ENCODE results near the gene BMF. TPM values are rescaled to one million over a fixed set of nuclear protein-coding genes. Genes with fewer than 3 reads are reported as not detected.

Gene BMF
- total RNA-seq, 2 donors from 2014 or later: 4.3 to 16.1 TPM

GRCh38 chr15:40046721-40047414, 61.8 kb downstream of the BMF start:
- Histone ChIP-seq H3K9me3 (no peaks in the 10 kb centered on the region), H3K36me3 (replicated peaks in 1 of 2; ENCODE audit: insufficient read depth in 1 of 2, low read depth in 2 of 2) (no peaks in the 10 kb centered on the region), H3K27ac (peak overlapping the region in 3 of 4 donors; percentile 48 to 80 (median 62)), H3K27me3 (no peaks in the 10 kb centered on the region), H3K4me1 (peaks cover 35% of the 10 kb centered on the region), H3K4me3 (no peak overlapping the region)
- intact Hi-C loops (cut with DNase I): loop anchor here (5.0 to 10.0 kb wide), 2 partner anchors 170 to 228 kb away; no protein-coding TSS in a partner anchor
- ATAC-seq: no peak
- 69 to 95% methylated on average over 4 to 5 of the region's 5 CpGs for WGBS, 2 donors
- no peak for DNase-seq
- no peak for TF ChIP-seq CTCF (IDR thresholded peaks at IDR 0.05)
- TF ChIP-seq POLR2A (IDR thresholded peaks at IDR 0.05): no peak

- no peaks in the 10 kb centered on the region for H3K27me3 ChIP-seq
- H3K36me3 ChIP-seq (replicated peaks in 1 of 2; ENCODE audit: insufficient read depth in 1 of 2, low read depth in 2 of 2): no peaks in the 10 kb centered on the region
- no peaks in the 10 kb centered on the region for H3K9me3 ChIP-seq
- peak overlapping the region in 1 of 4 donors; percentile 7 for H3K27ac ChIP-seq
- TF ChIP-seq POLR2A (IDR thresholded peaks at IDR 0.05) (no peak), CTCF (IDR thresholded peaks at IDR 0.05) (no peak)
- intact Hi-C loops (cut with DNase I): loop anchor here (5.0 to 10.0 kb wide), 2 partner anchors 172 to 229 kb away; no protein-coding TSS in a partner anchor
- H3K4me3 ChIP-seq: no peak overlapping the region
- no peak for DNase-seq
- 77 to 78% methylated on average over 6 of the region's 6 CpGs for WGBS, 2 donors
- H3K4me1 ChIP-seq: peaks cover 37% of the 10 kb centered on the region
- no peak for ATAC-seq
These were observed 63.0 kb downstream of the BMF start for GRCh38 chr15:40045572-40046217.

- Histone ChIP-seq H3K9me3 (no peaks in the 10 kb centered on the region), H3K27me3 (no peaks in the 10 kb centered on the region), H3K4me3 (no peak overlapping the region), H3K36me3 (replicated peaks in 1 of 2; ENCODE audit: insufficient read depth in 1 of 2, low read depth in 2 of 2) (no peaks in the 10 kb centered on the region), H3K27ac (peak overlapping the region in 1 of 4 donors; percentile 7), H3K4me1 (peaks cover 45% of the 10 kb centered on the region)
- peak; percentile 92 for ATAC-seq
- DNase-seq: peak; percentile 86 to 91 (median 88)
- TF ChIP-seq CTCF (IDR thresholded peaks at IDR 0.05): peak; percentile 85 to 98 (median 93)
- no peak for TF ChIP-seq POLR2A (IDR thresholded peaks at IDR 0.05)
- WGBS, 2 donors: 0 to 4% methylated on average over 13 to 22 of the region's 22 CpGs
- intact Hi-C loops (cut with DNase I): loop anchor here (5.0 to 10.0 kb wide), 2 partner anchors 172 to 230 kb away; no protein-coding TSS in a partner anchor
These were observed 63.7 kb downstream of the BMF start for GRCh38 chr15:40044717-40045571.

- DNase-seq (no peak), ATAC-seq (no peak)
- no peaks in the 10 kb centered on the region for H3K9me3 ChIP-seq
- H3K36me3 ChIP-seq (replicated peaks in 1 of 2; ENCODE audit: insufficient read depth in 1 of 2, low read depth in 2 of 2): no peaks in the 10 kb centered on the region
- no peak overlapping the region for H3K4me3 ChIP-seq
- TF ChIP-seq POLR2A (IDR thresholded peaks at IDR 0.05): no peak
- TF ChIP-seq CTCF (IDR thresholded peaks at IDR 0.05): no peak
- no peak overlapping the region for H3K27ac ChIP-seq
- 68 to 73% methylated on average over 10 of the region's 10 CpGs for WGBS, 2 donors
- no peaks in the 10 kb centered on the region for H3K27me3 ChIP-seq
- peaks cover 47% of the 10 kb centered on the region for H3K4me1 ChIP-seq
- intact Hi-C loops (cut with DNase I): loop anchor here (10.0 kb wide), 1 partner anchor 231 kb away; no protein-coding TSS in a partner anchor
These were observed 64.6 kb downstream of the BMF start for GRCh38 chr15:40043927-40044716.

All from body of pancreas (tissue), 4 donors.